ENCODE data around the gene URAD. TPM values are rescaled to one million over a fixed set of nuclear protein-coding genes. Genes with fewer than 3 reads are reported as not detected.

URAD gene
- polyA plus RNA-seq, 2 of the 4 experiments (the other 2 are of a cell fraction) = not detected

- WGBS (ENCODE audit: missing lambda C conversion rate) = 95% methylated on average over 41 of the region's 53 CpGs
- FAIRE-seq (no peak), DNase-seq (ENCODE audit: low read depth in 1 of 2, low spot score in 1 of 2) (no peak), ATAC-seq (no peak)
- ChIA-PET POLR2A (no interaction called here), CTCF (interaction anchor here (0.6 to 6.3 kb wide), 7 partner anchors 12 to 932 kb away, joined by 3 to 32 read pairs (median 5); no protein-coding TSS in a partner anchor)
- no peaks in the 10 kb centered on the region for H3K9me3 ChIP-seq
- no peak overlapping the region for H3K27ac ChIP-seq
- H3K4me1 ChIP-seq = no peaks in the 10 kb centered on the region
- H3K4me2 ChIP-seq = no peak overlapping the region
- no peak overlapping the region for H3K4me3 ChIP-seq
- TF ChIP-seq FOSL2 (IDR thresholded peaks at IDR 0.05) (no peak), FOSL2 (CRISPR knock-in tag; IDR thresholded peaks at IDR 0.05) (no peak), EHMT2 (IDR thresholded peaks at IDR 0.05; ENCODE audit: low read depth) (no peak), KDM1A (IDR thresholded peaks at IDR 0.05; ENCODE audit: low read depth) (no peak), EHF (CRISPR knock-in tag; IDR thresholded peaks at IDR 0.05) (no peak), RARB (CRISPR knock-in tag; IDR thresholded peaks at IDR 0.05) (no peak), ATOH8 (CRISPR knock-in tag; IDR thresholded peaks at IDR 0.05; ENCODE audit: low read depth) (no peak), REST (IDR thresholded peaks at IDR 0.05) (no peak), HMGXB4 (CRISPR knock-in tag; IDR thresholded peaks at IDR 0.05; ENCODE audit: borderline replicate concordance) (no peak), HEYL (CRISPR knock-in tag; IDR thresholded peaks at IDR 0.05) (no peak), ZSCAN20 (CRISPR knock-in tag; IDR thresholded peaks at IDR 0.05) (no peak), CBX2 (IDR thresholded peaks at IDR 0.05; ENCODE audit: borderline replicate concordance, low read depth) (no peak), MAZ (IDR thresholded peaks at IDR 0.05; ENCODE audit: borderline replicate concordance, low read depth, low read length) (no peak), POLR2AphosphoS2 (conservative IDR thresholded peaks at IDR 0.05; ENCODE audit: low read length) (no peak), JUN (IDR thresholded peaks at IDR 0.05) (no peak), RAD21 (conservative IDR thresholded peaks at IDR 0.05 in 1 of 2, IDR thresholded peaks at IDR 0.05 in 1 of 2) (no peak), HOXA7 (CRISPR knock-in tag; IDR thresholded peaks at IDR 0.05) (no peak), ZC3H11A (IDR thresholded peaks at IDR 0.05) (no peak)
- TF ChIP-seq, protein P1, sequence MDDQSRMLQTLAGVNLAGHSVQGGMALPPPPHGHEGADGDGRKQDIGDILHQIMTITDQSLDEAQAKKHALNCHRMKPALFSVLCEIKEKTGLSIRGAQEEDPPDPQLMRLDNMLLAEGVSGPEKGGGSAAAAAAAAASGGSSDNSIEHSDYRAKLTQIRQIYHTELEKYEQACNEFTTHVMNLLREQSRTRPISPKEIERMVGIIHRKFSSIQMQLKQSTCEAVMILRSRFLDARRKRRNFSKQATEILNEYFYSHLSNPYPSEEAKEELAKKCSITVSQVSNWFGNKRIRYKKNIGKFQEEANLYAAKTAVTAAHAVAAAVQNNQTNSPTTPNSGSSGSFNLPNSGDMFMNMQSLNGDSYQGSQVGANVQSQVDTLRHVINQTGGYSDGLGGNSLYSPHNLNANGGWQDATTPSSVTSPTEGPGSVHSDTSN (IDR thresholded peaks at IDR 0.05) = no peak
- TF ChIP-seq, protein P2, sequence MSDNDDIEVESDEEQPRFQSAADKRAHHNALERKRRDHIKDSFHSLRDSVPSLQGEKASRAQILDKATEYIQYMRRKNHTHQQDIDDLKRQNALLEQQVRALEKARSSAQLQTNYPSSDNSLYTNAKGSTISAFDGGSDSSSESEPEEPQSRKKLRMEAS (IDR thresholded peaks at IDR 0.05) = no peak
Observed at GRCh38 chr13:27970382-27971235, 17.9 kb downstream of the URAD start.
